ENCODE results near the gene TARS3.

GRCh38 chr15:101698314-101698713 is 26.0 kb downstream of the TARS3 start:
- no peak for TF ChIP-seq CTCF (IDR thresholded peaks at IDR 0.05)
- TF ChIP-seq POLR2A (IDR thresholded peaks at IDR 0.05) = no peak
